Endodermal cell (in vitro differentiated cells): ENCODE data around the gene RPA3. TPM values are rescaled to one million over a fixed set of nuclear protein-coding genes. Genes with fewer than 3 reads are reported as not detected.

Experiments
- DNase-seq: peaks from one replicate; pipeline ENCODE4 v3.0.0-alpha.2; 2017
- H3K27ac ChIP-seq: 2 replicates; pipeline ENCODE4 v1.5.1; 2013; ENCODE audit warnings: mild to moderate bottlenecking, low read depth, low read length, moderate library complexity
- H3K27me3 ChIP-seq: 2 replicates; pipeline ENCODE4 v1.6.1; 2013; ENCODE audit warnings: mild to moderate bottlenecking, low read length, moderate library complexity; ENCODE audit not compliant: insufficient read depth, control insufficient read depth, poor library complexity, severe bottlenecking
- H3K36me3 ChIP-seq: 2 replicates; pipeline ENCODE4 v1.7.0; 2013; ENCODE audit warnings: mild to moderate bottlenecking, low read length, moderate library complexity; ENCODE audit not compliant: control insufficient read depth, insufficient read depth
- H3K4me1 ChIP-seq: one replicate; pipeline ENCODE4 v1.7.0; 2013; ENCODE audit warnings: low read length; ENCODE audit not compliant: control insufficient read depth, insufficient read depth
- H3K4me3 ChIP-seq: 2 replicates; pipeline ENCODE4 v1.5.1; 2013; ENCODE audit warnings: mild to moderate bottlenecking, low read length, moderate library complexity
- H3K9ac ChIP-seq: 2 replicates; pipeline ENCODE4 v1.6.1; 2013; ENCODE audit warnings: mild to moderate bottlenecking, low read length, moderate library complexity; ENCODE audit not compliant: poor library complexity, severe bottlenecking; ENCODE audit errors: extremely low read depth
- H3K9me3 ChIP-seq: 2 replicates; pipeline ENCODE4 v1.6.1; 2013; ENCODE audit warnings: mild to moderate bottlenecking, low read length, moderate library complexity; ENCODE audit not compliant: control insufficient read depth
- H3K27ac Mint-ChIP-seq: 2 replicates; pipeline ENCODE4 v1.8.0; 2020; ENCODE audit warnings: mixed read lengths
- H3K27me3 Mint-ChIP-seq: 2 replicates; pipeline ENCODE4 v1.8.0; 2021; ENCODE audit warnings: mild to moderate bottlenecking, mixed read lengths; ENCODE audit not compliant: insufficient read depth
- H3K36me3 Mint-ChIP-seq: 2 replicates; pipeline ENCODE4 v1.8.0; 2020; ENCODE audit warnings: low read depth, mixed read lengths
- H3K4me1 Mint-ChIP-seq: 2 replicates; pipeline ENCODE4 v1.8.0; 2020; ENCODE audit warnings: mixed read lengths
- H3K4me3 Mint-ChIP-seq: 2 replicates; pipeline ENCODE4 v1.8.0; 2020; ENCODE audit warnings: mild to moderate bottlenecking, moderate library complexity, mixed read lengths
- H3K9me3 Mint-ChIP-seq: 2 replicates; pipeline ENCODE4 v1.8.0; 2020; ENCODE audit warnings: mild to moderate bottlenecking, mixed read lengths
- CTCF ChIP-seq: fragments of 200-600 bp; sonication (generic); conservative IDR thresholded peaks from 2 replicates; pipeline ENCODE4 v1.5.0; 2021; ENCODE audit warnings: antibody characterized with exemption, mild to moderate bottlenecking
- WGBS, 2 experiments: methylation state at CpG; one replicate each; pipeline versions ENCODE4 v1.1.5 to v1.1.7; 2013; ENCODE audit warnings: missing lambda C conversion rate in 2 of 2, mixed read lengths in 1 of 2; ENCODE audit not compliant: insufficient coverage in 1 of 2, insufficient read length in 1 of 2; 5-methylcytosine and 5-hydroxymethylcytosine counted together
- total RNA-seq, 2 donors: library from RNA; stranded (reverse); fragmentation: NEBNext Ultra II Directional in 1 of 2; extraction: Animal tissue kit (Norgen Biotek cat#: 25700) in 1 of 2; gene quantifications; 2 replicates in 1 of 2; 3 replicates in 1 of 2; pipeline ENCODE4 v1.2.1, GENCODE V29; 2021

RPA3 gene
- total RNA-seq, 2 donors from 2014 or later, result 65.5 to 97.8 TPM

- H3K36me3 ChIP-seq, result no peaks in the 10 kb centered on the region
- no peak for TF ChIP-seq CTCF
- no peaks in the 10 kb centered on the region for H3K9me3 ChIP-seq
- Mint-ChIP-seq H3K9me3 (no peaks in the 10 kb centered on the region), H3K36me3 (no peaks in the 10 kb centered on the region), H3K4me1 (peaks cover 11% of the 10 kb centered on the region), H3K27ac (no peak overlapping the region), H3K4me3 (no peak overlapping the region), H3K27me3 (no peaks in the 10 kb centered on the region)
- DNase-seq, result no peak
- peaks cover 8% of the 10 kb centered on the region for H3K4me1 ChIP-seq
- no peak overlapping the region for H3K27ac ChIP-seq
- H3K27me3 ChIP-seq, result no peaks in the 10 kb centered on the region
- H3K9ac ChIP-seq, result no peak overlapping the region
- no peak overlapping the region for H3K4me3 ChIP-seq
Observed at GRCh38 chr7:7737674-7738073, 19.3 kb upstream of the RPA3 start.

- Histone ChIP-seq H3K27ac (no peak overlapping the region), H3K4me3 (no peak overlapping the region), H3K9ac (no peak overlapping the region), H3K36me3 (no peaks in the 10 kb centered on the region), H3K27me3 (no peaks in the 10 kb centered on the region), H3K9me3 (no peaks in the 10 kb centered on the region), H3K4me1 (peaks cover 8% of the 10 kb centered on the region)
- no peaks in the 10 kb centered on the region for H3K27me3 Mint-ChIP-seq
- no peaks in the 10 kb centered on the region for H3K36me3 Mint-ChIP-seq
- no peaks in the 10 kb centered on the region for H3K9me3 Mint-ChIP-seq
- peak; percentile 81 for DNase-seq
- 60 to 74% methylated on average over 1 to 2 of the region's 2 CpGs for WGBS, 2 experiments
- H3K4me3 Mint-ChIP-seq, result no peak overlapping the region
- H3K27ac Mint-ChIP-seq, result no peak overlapping the region
- no peak for TF ChIP-seq CTCF
- peaks cover 11% of the 10 kb centered on the region for H3K4me1 Mint-ChIP-seq
Observed at GRCh38 chr7:7736671-7737070, 18.3 kb upstream of the RPA3 start.

GRCh38 chr7:7732621-7733281 lies 14.3 kb upstream of the RPA3 start:
- Mint-ChIP-seq H3K27me3 (peaks cover 4% of the 10 kb centered on the region), H3K4me3 (no peak overlapping the region), H3K27ac (no peak overlapping the region), H3K36me3 (no peaks in the 10 kb centered on the region), H3K9me3 (no peaks in the 10 kb centered on the region), H3K4me1 (peaks cover 11% of the 10 kb centered on the region)
- H3K36me3 ChIP-seq, result no peaks in the 10 kb centered on the region
- H3K27ac ChIP-seq, result no peak overlapping the region
- H3K4me3 ChIP-seq, result no peak overlapping the region
- TF ChIP-seq CTCF, result no peak
- no peak overlapping the region for H3K9ac ChIP-seq
- H3K9me3 ChIP-seq, result no peaks in the 10 kb centered on the region
- no peaks in the 10 kb centered on the region for H3K27me3 ChIP-seq
- no peak for DNase-seq
- 93 to 94% methylated on average over 3 to 4 of the region's 4 CpGs for WGBS, 2 experiments
- H3K4me1 ChIP-seq, result peaks cover 8% of the 10 kb centered on the region
